H9 (cell line): ENCODE measurements around the gene SLC12A6. TPM values are rescaled to one million over a fixed set of nuclear protein-coding genes. Genes with fewer than 3 reads are reported as not detected.

Experiments used
- DNase-seq: peaks from one replicate; pipeline ENCODE4 v3.0.0-alpha.2; 2017
- H2AFZ ChIP-seq: one replicate; pipeline ENCODE4 v1.6.1; 2013; ENCODE audit warnings: mild to moderate bottlenecking, low read length, control low read depth, moderate library complexity
- H2AK5ac ChIP-seq: 2 replicates; pipeline ENCODE4 v1.6.1; 2013; ENCODE audit warnings: low read length, control low read depth, mixed read lengths; ENCODE audit not compliant: insufficient read length
- H2BK120ac ChIP-seq: one replicate; pipeline ENCODE4 v1.6.1; 2013; ENCODE audit warnings: low read depth, mild to moderate bottlenecking, low read length, control low read depth, inconsistent platforms; ENCODE audit not compliant: poor library complexity, severe bottlenecking
- H2BK12ac ChIP-seq: 2 replicates; pipeline ENCODE4 v1.6.1; 2013; ENCODE audit warnings: low read length, control low read depth, mixed read lengths, low read depth; ENCODE audit not compliant: insufficient read length
- H2BK15ac ChIP-seq: 2 replicates; pipeline ENCODE4 v1.6.1; 2013; ENCODE audit warnings: low read depth, low read length, control low read depth
- H2BK20ac ChIP-seq: one replicate; pipeline ENCODE4 v1.6.1; 2013; ENCODE audit warnings: low read depth, mild to moderate bottlenecking, low read length, control low read depth, inconsistent platforms; ENCODE audit not compliant: poor library complexity, severe bottlenecking
- H2BK5ac ChIP-seq: 2 replicates; pipeline ENCODE4 v1.6.1; 2013; ENCODE audit warnings: low read length, control low read depth, mixed read lengths; ENCODE audit not compliant: insufficient read length
- H3K14ac ChIP-seq: 2 replicates; pipeline ENCODE4 v1.6.1; 2013; ENCODE audit warnings: low read length, control low read depth; ENCODE audit not compliant: insufficient read depth
- H3K18ac ChIP-seq: 2 replicates; pipeline ENCODE4 v1.6.1; 2013; ENCODE audit warnings: low read depth, mild to moderate bottlenecking, mixed read lengths, low read length, control low read depth; ENCODE audit not compliant: insufficient read length
- H3K23ac ChIP-seq: 2 replicates; pipeline ENCODE4 v1.6.1; 2013; ENCODE audit warnings: low read length, control low read depth, mixed read lengths, low read depth; ENCODE audit not compliant: insufficient read length
- H3K23me2 ChIP-seq: 2 replicates; pipeline ENCODE4 v1.6.1; 2013; ENCODE audit warnings: low read depth, mild to moderate bottlenecking, mixed read lengths, low read length, control low read depth; ENCODE audit not compliant: insufficient read length, poor library complexity, severe bottlenecking
- H3K27ac ChIP-seq: 2 replicates; pipeline ENCODE4 v1.5.1; 2013; ENCODE audit warnings: low read length, control low read depth, mixed read lengths, low read depth; ENCODE audit not compliant: insufficient read length
- H3K27me3 ChIP-seq: 2 replicates; pipeline ENCODE4 v1.6.1; 2013; ENCODE audit warnings: low read length, control low read depth, inconsistent platforms; ENCODE audit not compliant: insufficient read depth
- H3K4ac ChIP-seq: 2 replicates; pipeline ENCODE4 v1.6.1; 2013; ENCODE audit warnings: low read depth, mild to moderate bottlenecking, control low read depth, inconsistent platforms, low read length, moderate library complexity
- H3K4me1 ChIP-seq: 2 replicates; pipeline ENCODE4 v1.6.1; 2013; ENCODE audit warnings: low read length, control low read depth, inconsistent platforms; ENCODE audit not compliant: insufficient read depth
- H3K4me2 ChIP-seq: 2 replicates; pipeline ENCODE4 v1.6.1; 2013; ENCODE audit warnings: low read length, control low read depth, mixed read lengths; ENCODE audit not compliant: insufficient read length, insufficient read depth
- H3K56ac ChIP-seq: 2 replicates; pipeline ENCODE4 v1.6.1; 2013; ENCODE audit warnings: low read depth, mild to moderate bottlenecking, mixed read lengths, low read length, control low read depth; ENCODE audit not compliant: insufficient read length
- H3K79me1 ChIP-seq: 2 replicates; pipeline ENCODE4 v1.6.1; 2013; ENCODE audit warnings: low read depth, mild to moderate bottlenecking, moderate library complexity, low read length, control low read depth, inconsistent platforms; ENCODE audit not compliant: insufficient read depth, poor library complexity, severe bottlenecking
- H3K79me2 ChIP-seq: 2 replicates; pipeline ENCODE4 v1.6.1; 2013; ENCODE audit warnings: low read length, control low read depth, inconsistent platforms; ENCODE audit not compliant: insufficient read depth
- H3K9ac ChIP-seq: 2 replicates; pipeline ENCODE4 v1.6.1; 2013; ENCODE audit warnings: low read length, control low read depth, mixed read lengths; ENCODE audit not compliant: insufficient read length; ENCODE audit errors: extremely low read depth
- H3K9me3 ChIP-seq: one replicate; pipeline ENCODE4 v1.6.1; 2013; ENCODE audit warnings: low read depth, low read length, inconsistent platforms; ENCODE audit not compliant: control insufficient read depth
- H3T11ph ChIP-seq: one replicate; pipeline ENCODE4 v1.6.1; 2013; ENCODE audit warnings: mild to moderate bottlenecking, low read length, control low read depth, inconsistent platforms
- H4K20me1 ChIP-seq: one replicate; pipeline ENCODE4 v1.6.1; 2013; ENCODE audit not compliant: control insufficient read depth, insufficient read length, insufficient read depth
- H4K5ac ChIP-seq: 2 replicates; pipeline ENCODE4 v1.6.1; 2013; ENCODE audit warnings: low read depth, mild to moderate bottlenecking, mixed read lengths, low read length, control low read depth; ENCODE audit not compliant: insufficient read length
- H4K8ac ChIP-seq: replicated peaks from 2 replicates; pipeline ENCODE4 v1.6.1; 2013; ENCODE audit warnings: low read length, control low read depth, mixed read lengths, low read depth; ENCODE audit not compliant: insufficient read length
- H4K91ac ChIP-seq: 2 replicates; pipeline ENCODE4 v1.6.1; 2013; ENCODE audit warnings: low read depth, mild to moderate bottlenecking, moderate library complexity, mixed read lengths, low read length, control low read depth; ENCODE audit not compliant: insufficient read length
- H3K27ac Mint-ChIP-seq, 3 experiments: 2 replicates in 2 of 3; 3 replicates in 1 of 3; pipeline ENCODE4 v1.8.0; 2020 to 2021; ENCODE audit warnings: mixed read lengths in 3 of 3, mild to moderate bottlenecking in 1 of 3, moderate library complexity in 1 of 3
- H3K27me3 Mint-ChIP-seq: 2 replicates; pipeline ENCODE4 v1.8.0; 2021; ENCODE audit warnings: low read depth, mild to moderate bottlenecking, moderate library complexity, mixed read lengths
- H3K36me3 Mint-ChIP-seq, 3 experiments: 2 replicates in 2 of 3; 3 replicates in 1 of 3; pipeline ENCODE4 v1.8.0; 2020 to 2021; ENCODE audit warnings: low read depth in 3 of 3, mixed read lengths in 3 of 3; ENCODE audit not compliant: insufficient read depth in 1 of 3
- H3K4me1 Mint-ChIP-seq, 2 experiments: 2 replicates each; pipeline ENCODE4 v1.8.0; 2020; ENCODE audit warnings: mixed read lengths in 2 of 2
- H3K4me3 Mint-ChIP-seq, 2 experiments: 2 replicates in 1 of 2; 3 replicates in 1 of 2; pipeline ENCODE4 v1.8.0; 2020 to 2021; ENCODE audit warnings: mild to moderate bottlenecking in 2 of 2, mixed read lengths in 2 of 2, moderate library complexity in 1 of 2
- H3K9me3 Mint-ChIP-seq, 2 experiments: 2 replicates in 1 of 2; 3 replicates in 1 of 2; pipeline ENCODE4 v1.8.0; 2020; ENCODE audit warnings: mild to moderate bottlenecking in 2 of 2, mixed read lengths in 2 of 2, moderate library complexity in 1 of 2
- WGBS: extraction: QIAGEN DNeasy Blood & Tissue Kit; methylation state at CpG from one replicate; pipeline ENCODE4 v1.1.7; 2013; ENCODE audit warnings: missing lambda C conversion rate, low lambda C conversion rate, mixed read lengths; ENCODE audit not compliant: insufficient read length; ENCODE audit errors: extremely low coverage; 5-methylcytosine and 5-hydroxymethylcytosine counted together
- total RNA-seq: library from RNA; stranded (reverse); gene quantifications from 2 replicates; pipeline ENCODE4 v1.2.1, GENCODE V29; 2021
- TF ChIP-seq, protein P1 (sequence below): fragments of 200-600 bp; sonication (generic); conservative IDR thresholded peaks from 3 replicates; pipeline ENCODE4 v1.8.0; 2021; ENCODE audit warnings: antibody characterized with exemption, mild to moderate bottlenecking

The SLC12A6 gene
- total RNA-seq, 1 experiment from 2014 or later: 11.1 TPM

DNA sequence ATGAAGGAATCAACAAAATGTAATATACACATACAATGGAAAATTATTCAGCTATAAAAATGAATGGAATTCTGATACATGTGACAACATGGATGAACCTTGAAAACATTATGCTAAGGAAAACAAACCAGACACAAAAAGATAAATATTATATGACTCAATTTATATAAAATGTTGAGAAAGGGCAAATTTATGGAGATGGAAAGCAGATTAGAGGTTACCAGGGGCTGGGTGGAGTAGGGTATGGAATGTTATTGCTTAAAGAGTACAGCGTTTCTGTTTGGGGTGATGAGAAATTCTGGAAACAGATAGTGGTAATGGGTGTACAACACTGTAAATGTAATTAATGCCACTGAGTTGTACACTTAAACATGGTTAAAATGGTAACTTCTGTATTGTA is 61.9 kb downstream of the SLC12A6 start:
- Mint-ChIP-seq H3K27me3 (no peaks in the 10 kb centered on the region), H3K9me3 (no peaks in the 10 kb centered on the region; a peak in 1 of 5 replicates), H3K4me1 (no peaks in the 10 kb centered on the region), H3K27ac (no peak overlapping the region), H3K36me3 (peaks cover 0 to 3% (median 0%) of the 10 kb centered on the region in 3 experiments; a peak in 1 of 7 replicates), H3K4me3 (no peak overlapping the region)
- no peak for DNase-seq
- H2AK5ac ChIP-seq: no peak overlapping the region
- no peak overlapping the region for H3K14ac ChIP-seq
- H2BK12ac ChIP-seq: no peak overlapping the region
- WGBS: no CpG with 5 or more reads among the region's 1 CpG
- no peak overlapping the region for H2BK120ac ChIP-seq
- no peaks in the 10 kb centered on the region for H3K27me3 ChIP-seq
- no peak overlapping the region for H3K4me2 ChIP-seq
- no peaks in the 10 kb centered on the region for H3K23me2 ChIP-seq
- H3K23ac ChIP-seq: no peak overlapping the region
- no peak overlapping the region for H3K56ac ChIP-seq
- no peaks in the 10 kb centered on the region for H4K20me1 ChIP-seq
- TF ChIP-seq, protein P1, sequence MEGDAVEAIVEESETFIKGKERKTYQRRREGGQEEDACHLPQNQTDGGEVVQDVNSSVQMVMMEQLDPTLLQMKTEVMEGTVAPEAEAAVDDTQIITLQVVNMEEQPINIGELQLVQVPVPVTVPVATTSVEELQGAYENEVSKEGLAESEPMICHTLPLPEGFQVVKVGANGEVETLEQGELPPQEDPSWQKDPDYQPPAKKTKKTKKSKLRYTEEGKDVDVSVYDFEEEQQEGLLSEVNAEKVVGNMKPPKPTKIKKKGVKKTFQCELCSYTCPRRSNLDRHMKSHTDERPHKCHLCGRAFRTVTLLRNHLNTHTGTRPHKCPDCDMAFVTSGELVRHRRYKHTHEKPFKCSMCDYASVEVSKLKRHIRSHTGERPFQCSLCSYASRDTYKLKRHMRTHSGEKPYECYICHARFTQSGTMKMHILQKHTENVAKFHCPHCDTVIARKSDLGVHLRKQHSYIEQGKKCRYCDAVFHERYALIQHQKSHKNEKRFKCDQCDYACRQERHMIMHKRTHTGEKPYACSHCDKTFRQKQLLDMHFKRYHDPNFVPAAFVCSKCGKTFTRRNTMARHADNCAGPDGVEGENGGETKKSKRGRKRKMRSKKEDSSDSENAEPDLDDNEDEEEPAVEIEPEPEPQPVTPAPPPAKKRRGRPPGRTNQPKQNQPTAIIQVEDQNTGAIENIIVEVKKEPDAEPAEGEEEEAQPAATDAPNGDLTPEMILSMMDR: no peak
- H3T11ph ChIP-seq: no peak overlapping the region
- no peaks in the 10 kb centered on the region for H3K79me2 ChIP-seq
- no peak overlapping the region for H4K91ac ChIP-seq
- no peak overlapping the region for H3K18ac ChIP-seq
- no peaks in the 10 kb centered on the region for H3K4me1 ChIP-seq
- no peaks in the 10 kb centered on the region for H3K9me3 ChIP-seq
- no peak overlapping the region for H4K5ac ChIP-seq
- H4K8ac ChIP-seq: no peak overlapping the region
- H2BK15ac ChIP-seq: no peak overlapping the region
- H2BK5ac ChIP-seq: no peak overlapping the region
- H3K4ac ChIP-seq: no peak overlapping the region
- no peak overlapping the region for H3K27ac ChIP-seq
- H2BK20ac ChIP-seq: no peak overlapping the region
- no peak overlapping the region for H3K9ac ChIP-seq
- no peaks in the 10 kb centered on the region for H3K79me1 ChIP-seq
- no peak overlapping the region for H2AFZ ChIP-seq
